Epithelial cell of alveolus of lung (primary cell): Measurements from ENCODE around the gene PTBP1. TPM values are rescaled to one million over a fixed set of nuclear protein-coding genes. Genes with fewer than 3 reads are reported as not detected.

ENCODE experiments used
- total RNA-seq: library from RNA; depleted of rRNA; stranded (reverse); fragments of >200 nt; gene quantifications from 2 replicates; pipeline ENCODE4 v1.2.1, GENCODE V29; 2015

The PTBP1 gene
- 297 and 323 TPM in 2 replicates for total RNA-seq

GRCh38 chr19:796692-797527, at the start of gene PTBP1:
TSS of gene PTBP1 (plus strand) at chr19:797452. CDS start at chr19:797498, 46 bp downstream.

GRCh38 chr19:750640-751423, 46.4 kb upstream of the PTBP1 start, which contains the start of gene MISP:
TSS of gene MISP (plus strand) at chr19:751112. CDS start at chr19:756947, 5,835 bp downstream.

GRCh38 chr19:821825-822503, 24.7 kb downstream of the PTBP1 start, which contains the start of gene PLPPR3:
TSS of gene PLPPR3 (minus strand) at chr19:821955. CDS start at chr19:821559, 396 bp downstream.

GRCh38 chr19:827710-828321, 30.6 kb downstream of the PTBP1 start, which contains the start of gene AZU1:
TSS of gene AZU1 (plus strand) at chr19:827837. CDS start at chr19:827847, 10 bp downstream.

GRCh38 chr19:840519-841206, 43.4 kb downstream of the PTBP1 start, which contains the start of gene PRTN3:
TSS of gene PRTN3 (plus strand) at chr19:840999. CDS start at chr19:841009, 10 bp downstream.

GRCh38 chr19:852136-853013, 55.1 kb downstream of the PTBP1 start, which contains the start of gene ELANE:
TSS of gene ELANE (plus strand) at chr19:852303. CDS start at chr19:852329, 26 bp downstream.

GRCh38 chr19:858868-859843, 61.9 kb downstream of the PTBP1 start, which contains the start of gene CFD:
TSS of gene CFD (plus strand) at chr19:859664. CDS start at chr19:859690, 26 bp downstream.

Other genes starting within 250 kb of the PTBP1 start
- gene BSG, start 224.9 kb upstream of the PTBP1 start, total RNA-seq: 749 and 1,031 TPM in 2 replicates
- 1.6 and 2.7 TPM in 2 replicates for gene HCN2, start 207.6 kb upstream of the PTBP1 start, total RNA-seq
- 35.1 and 36.3 TPM in 2 replicates for gene POLRMT, start 163.9 kb upstream of the PTBP1 start, total RNA-seq
- not detected in 2 replicates for gene FGF22, start 157.6 kb upstream of the PTBP1 start, total RNA-seq
- 57.8 and 95.7 TPM in 2 replicates for gene RNF126, start 134.2 kb upstream of the PTBP1 start, total RNA-seq
- 118 and 238 TPM in 2 replicates for gene FSTL3, start 121.1 kb upstream of the PTBP1 start, total RNA-seq
- gene PRSS57, start 102.0 kb upstream of the PTBP1 start, total RNA-seq: 1.9 TPM in 1 of 2 replicates, not detected in the other
- 15.9 and 83.0 TPM in 2 replicates for gene PALM, start 88.5 kb upstream of the PTBP1 start, total RNA-seq
- gene MISP, start 46.3 kb upstream of the PTBP1 start, total RNA-seq: 3.2 TPM in 2 replicates
- 1.7 and 102 TPM in 2 replicates for gene PLPPR3, start 24.5 kb downstream of the PTBP1 start, total RNA-seq
- 2.5 TPM in 1 of 2 replicates, not detected in the other for gene AZU1, start 30.4 kb downstream of the PTBP1 start, total RNA-seq
- 2.6 TPM in 1 of 2 replicates, not detected in the other for gene PRTN3, start 43.5 kb downstream of the PTBP1 start, total RNA-seq
- 15.0 TPM in 1 of 2 replicates, not detected in the other for gene ELANE, start 54.9 kb downstream of the PTBP1 start, total RNA-seq
- gene CFD, start 62.2 kb downstream of the PTBP1 start, total RNA-seq: 0.91 and 262 TPM in 2 replicates
- gene MED16, start 95.7 kb downstream of the PTBP1 start, total RNA-seq: 45.9 and 54.3 TPM in 2 replicates
- gene RNU6-9, start 96.0 kb downstream of the PTBP1 start, total RNA-seq: not detected in 2 replicates
- gene R3HDM4, start 115.8 kb downstream of the PTBP1 start, total RNA-seq: 51.7 and 56.2 TPM in 2 replicates
- gene KISS1R, start 119.9 kb downstream of the PTBP1 start, total RNA-seq: 0.39 TPM in 1 of 2 replicates, not detected in the other
- 12.2 and 14.5 TPM in 2 replicates for gene ARID3A, start 128.6 kb downstream of the PTBP1 start, total RNA-seq
- 49.1 and 54.8 TPM in 2 replicates for gene WDR18, start 186.9 kb downstream of the PTBP1 start, total RNA-seq
- gene GRIN3B, start 203.0 kb downstream of the PTBP1 start, total RNA-seq: 1.6 and 2.0 TPM in 2 replicates
- 126 and 158 TPM in 2 replicates for gene TMEM259, start 223.7 kb downstream of the PTBP1 start, total RNA-seq
- gene RNU6-2, start 224.1 kb downstream of the PTBP1 start, total RNA-seq: not detected in 2 replicates
- 265 and 382 TPM in 2 replicates for gene CNN2, start 229.2 kb downstream of the PTBP1 start, total RNA-seq
- gene ABCA7, start 242.7 kb downstream of the PTBP1 start, total RNA-seq: 1.9 and 3.3 TPM in 2 replicates